Activated naive CD8-positive, alpha-beta T cell (primary cell): Measurements from ENCODE around the gene DENND5B.
"Not testable (repeated sequence)": the region's sequence is repeated elsewhere in the genome, so short reads cannot be mapped to it uniquely, and the experiment has no call there.

ENCODE experiments used
- H3K27ac Mint-ChIP-seq: one replicate; pipeline ENCODE4 v1.8.0; 2021; ENCODE audit warnings: mixed read lengths
- H3K27me3 Mint-ChIP-seq: one replicate; pipeline ENCODE4 v1.8.0; 2021; ENCODE audit warnings: mixed read lengths
- H3K36me3 Mint-ChIP-seq: one replicate; pipeline ENCODE4 v1.8.0; 2021; ENCODE audit warnings: mixed read lengths
- H3K4me1 Mint-ChIP-seq: one replicate; pipeline ENCODE4 v1.8.0; 2021; ENCODE audit warnings: low read depth, mixed read lengths
- H3K4me3 Mint-ChIP-seq: one replicate; pipeline ENCODE4 v1.8.0; 2021; ENCODE audit warnings: mild to moderate bottlenecking, mixed read lengths
- H3K9me3 Mint-ChIP-seq: one replicate; pipeline ENCODE4 v1.8.0; 2021; ENCODE audit warnings: low read depth, mixed read lengths

Gene DENND5B

GRCh38 chr12:31550590-31550989 is 40.3 kb downstream of the DENND5B start:
- H3K27me3 Mint-ChIP-seq, H3K4me1 Mint-ChIP-seq: not testable (repeated sequence)

DNA sequence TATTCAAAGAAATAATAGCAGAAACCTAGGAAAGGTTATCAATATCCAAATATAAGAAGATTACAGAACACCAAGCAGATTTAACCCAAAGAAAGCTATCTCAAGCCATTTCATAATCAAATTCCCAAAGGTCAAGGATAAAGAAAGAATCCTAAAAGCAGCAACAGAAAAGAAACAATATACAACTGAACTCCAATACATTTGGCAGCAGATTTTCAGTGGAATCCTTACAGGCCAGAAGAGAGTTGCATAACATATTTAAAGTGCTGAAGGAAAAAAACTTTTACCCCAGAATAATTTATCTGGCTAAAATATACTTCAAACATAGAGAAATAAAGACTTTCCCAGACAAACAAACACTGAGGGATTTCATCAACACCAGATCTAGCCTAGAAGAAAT is 54.3 kb downstream of the DENND5B start:
- Mint-ChIP-seq H3K4me1 (no peaks in the 10 kb centered on the region), H3K27me3 (peaks cover 4% of the 10 kb centered on the region)

More at GRCh38 chr12:31550590-31550989, 40.3 kb downstream of the DENND5B start:
- not testable (repeated sequence) for H3K27ac Mint-ChIP-seq, H3K9me3 Mint-ChIP-seq, H3K4me3 Mint-ChIP-seq, H3K36me3 Mint-ChIP-seq

GRCh38 chr12:31533470-31533869 is 57.5 kb downstream of the DENND5B start:
- Mint-ChIP-seq H3K4me3 (no peak overlapping the region), H3K36me3 (no peaks in the 10 kb centered on the region), H3K9me3 (no peaks in the 10 kb centered on the region), H3K4me1 (no peaks in the 10 kb centered on the region), H3K27ac (no peak overlapping the region), H3K27me3 (peaks cover 1% of the 10 kb centered on the region)

More for the DNA sequence above, 54.3 kb downstream of the DENND5B start:
- Mint-ChIP-seq H3K9me3 (no peaks in the 10 kb centered on the region), H3K4me3 (no peak overlapping the region), H3K36me3 (no peaks in the 10 kb centered on the region), H3K27ac (no peak overlapping the region)

- Mint-ChIP-seq H3K36me3 (no peaks in the 10 kb centered on the region), H3K4me3 (no peak overlapping the region), H3K9me3 (no peaks in the 10 kb centered on the region), H3K27me3 (peaks cover 4% of the 10 kb centered on the region), H3K4me1 (no peaks in the 10 kb centered on the region), H3K27ac (no peak overlapping the region)
Measured at GRCh38 chr12:31531893-31532292, 59.0 kb downstream of the DENND5B start.

DNA sequence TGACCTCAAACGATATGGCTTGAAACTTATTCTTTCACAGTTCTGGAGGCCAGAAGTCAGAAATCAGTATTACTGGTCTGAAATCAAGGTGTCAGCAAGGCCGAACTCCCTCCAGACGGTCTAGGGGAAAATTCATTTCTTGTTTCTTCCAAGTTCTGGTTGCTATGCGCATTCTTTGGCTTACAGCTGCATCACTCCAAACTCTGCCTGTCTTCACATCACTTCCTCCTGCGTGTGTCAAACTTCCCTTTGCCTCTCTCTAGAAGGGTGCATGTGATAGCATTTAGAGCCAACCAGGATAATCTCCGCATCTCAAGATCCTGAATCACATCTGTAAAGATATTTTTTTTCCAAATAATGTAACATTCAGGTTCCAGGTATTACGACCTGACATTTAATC is 62.8 kb downstream of the DENND5B start:
- Mint-ChIP-seq H3K4me1 (no peaks in the 10 kb centered on the region), H3K27ac (no peak overlapping the region), H3K4me3 (no peak overlapping the region), H3K9me3 (no peaks in the 10 kb centered on the region), H3K36me3 (no peaks in the 10 kb centered on the region), H3K27me3 (peaks cover 6% of the 10 kb centered on the region)

- H3K4me3 Mint-ChIP-seq = no peak overlapping the region
- no peaks in the 10 kb centered on the region for H3K9me3 Mint-ChIP-seq
- no peaks in the 10 kb centered on the region for H3K4me1 Mint-ChIP-seq
- H3K27ac Mint-ChIP-seq = no peak overlapping the region
- H3K27me3 Mint-ChIP-seq = peaks cover 6% of the 10 kb centered on the region
- no peaks in the 10 kb centered on the region for H3K36me3 Mint-ChIP-seq
Measured at GRCh38 chr12:31527083-31527482, 63.9 kb downstream of the DENND5B start.

GRCh38 chr12:31526158-31526546 is 64.8 kb downstream of the DENND5B start:
- no peak overlapping the region for H3K4me3 Mint-ChIP-seq
- H3K4me1 Mint-ChIP-seq = no peaks in the 10 kb centered on the region
- H3K9me3 Mint-ChIP-seq = no peaks in the 10 kb centered on the region
- no peaks in the 10 kb centered on the region for H3K36me3 Mint-ChIP-seq
- H3K27ac Mint-ChIP-seq = no peak overlapping the region
- H3K27me3 Mint-ChIP-seq = peaks cover 6% of the 10 kb centered on the region

- H3K36me3 Mint-ChIP-seq = no peaks in the 10 kb centered on the region
- H3K27ac Mint-ChIP-seq = no peak overlapping the region
- no peaks in the 10 kb centered on the region for H3K4me1 Mint-ChIP-seq
- H3K9me3 Mint-ChIP-seq = no peaks in the 10 kb centered on the region
- peaks cover 6% of the 10 kb centered on the region for H3K27me3 Mint-ChIP-seq
- no peak overlapping the region for H3K4me3 Mint-ChIP-seq
Measured at GRCh38 chr12:31525496-31526157, 65.3 kb downstream of the DENND5B start.

DNA sequence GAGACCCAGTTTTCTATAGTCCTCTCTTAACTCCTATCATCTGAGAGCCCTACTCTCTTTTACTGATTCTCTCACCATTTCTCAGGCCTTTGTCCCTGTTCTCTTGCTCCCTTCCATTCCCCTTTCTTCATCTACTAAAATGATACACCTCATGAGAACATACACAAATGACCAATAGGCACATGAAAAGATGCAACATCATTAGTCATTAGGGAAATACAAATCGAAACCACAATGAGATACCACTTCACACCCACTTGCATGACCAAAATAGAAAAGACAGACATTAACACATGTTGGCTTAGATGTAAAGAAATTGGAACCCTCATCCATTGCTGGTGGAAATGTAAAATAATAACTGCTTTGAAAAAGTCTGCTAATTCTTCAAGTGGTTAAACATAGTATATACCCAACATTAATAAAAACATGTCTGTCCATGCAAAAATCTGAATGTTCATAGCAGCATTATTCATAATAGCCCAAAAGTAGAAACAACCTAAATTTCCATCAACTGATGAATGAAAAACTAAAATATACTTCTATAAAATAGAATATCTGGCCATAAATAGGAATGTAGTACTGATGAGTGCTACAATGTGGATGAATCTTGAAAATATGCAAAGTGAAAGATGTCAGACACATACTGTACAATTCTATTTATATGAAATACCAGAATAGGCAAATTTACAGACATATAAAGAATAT is 66.0 kb downstream of the DENND5B start:
- H3K27ac Mint-ChIP-seq = no peak overlapping the region
- no peaks in the 10 kb centered on the region for H3K36me3 Mint-ChIP-seq
- no peaks in the 10 kb centered on the region for H3K9me3 Mint-ChIP-seq
- no peak overlapping the region for H3K4me3 Mint-ChIP-seq
- no peaks in the 10 kb centered on the region for H3K4me1 Mint-ChIP-seq
- H3K27me3 Mint-ChIP-seq = peaks cover 6% of the 10 kb centered on the region

- Mint-ChIP-seq H3K36me3 (no peaks in the 10 kb centered on the region), H3K9me3 (no peaks in the 10 kb centered on the region), H3K4me3 (no peak overlapping the region), H3K4me1 (no peaks in the 10 kb centered on the region), H3K27me3 (peaks cover 6% of the 10 kb centered on the region), H3K27ac (no peak overlapping the region)
Measured at GRCh38 chr12:31523306-31523705, 67.6 kb downstream of the DENND5B start.

- no peak overlapping the region for H3K27ac Mint-ChIP-seq
- H3K4me1 Mint-ChIP-seq = no peaks in the 10 kb centered on the region
- H3K4me3 Mint-ChIP-seq = no peak overlapping the region
- H3K36me3 Mint-ChIP-seq = no peaks in the 10 kb centered on the region
- no peaks in the 10 kb centered on the region for H3K9me3 Mint-ChIP-seq
- H3K27me3 Mint-ChIP-seq = peaks cover 6% of the 10 kb centered on the region
Measured at GRCh38 chr12:31522607-31523006, 68.3 kb downstream of the DENND5B start.

GRCh38 chr12:31521964-31522363 is 69.0 kb downstream of the DENND5B start:
- Mint-ChIP-seq H3K27ac (no peak overlapping the region), H3K9me3 (no peaks in the 10 kb centered on the region), H3K4me3 (no peak overlapping the region), H3K27me3 (peaks cover 4% of the 10 kb centered on the region), H3K4me1 (no peaks in the 10 kb centered on the region), H3K36me3 (no peaks in the 10 kb centered on the region)

DNA sequence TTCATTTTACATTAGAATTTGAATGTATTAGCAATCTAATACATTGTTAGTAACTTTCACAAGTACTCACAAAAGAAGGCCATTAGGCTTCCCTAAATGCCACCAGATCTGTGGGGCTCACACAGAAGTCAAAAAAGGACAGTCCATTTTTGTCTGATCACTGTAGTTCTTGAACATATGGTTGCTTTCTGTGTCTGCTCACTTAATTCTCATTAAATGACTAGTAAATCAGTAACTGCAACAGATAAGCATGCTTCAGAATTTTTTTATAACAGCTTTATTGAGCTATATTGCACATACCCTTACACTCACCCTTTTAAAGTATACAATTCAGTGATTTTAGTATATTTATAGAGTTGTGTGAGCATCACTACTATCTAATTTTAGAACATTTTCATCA is 71.4 kb downstream of the DENND5B start:
- Mint-ChIP-seq H3K9me3 (no peaks in the 10 kb centered on the region), H3K4me3 (no peak overlapping the region), H3K36me3 (no peaks in the 10 kb centered on the region), H3K27ac (no peak overlapping the region), H3K27me3 (no peaks in the 10 kb centered on the region), H3K4me1 (no peaks in the 10 kb centered on the region)

- no peaks in the 10 kb centered on the region for H3K9me3 Mint-ChIP-seq
- H3K4me1 Mint-ChIP-seq = no peaks in the 10 kb centered on the region
- H3K27me3 Mint-ChIP-seq = no peaks in the 10 kb centered on the region
- H3K36me3 Mint-ChIP-seq = no peaks in the 10 kb centered on the region
- H3K4me3 Mint-ChIP-seq = no peak overlapping the region
- no peak overlapping the region for H3K27ac Mint-ChIP-seq
Measured at GRCh38 chr12:31518680-31519227, 72.2 kb downstream of the DENND5B start.

- no peak overlapping the region for H3K4me3 Mint-ChIP-seq
- no peaks in the 10 kb centered on the region for H3K27me3 Mint-ChIP-seq
- H3K36me3 Mint-ChIP-seq = no peaks in the 10 kb centered on the region
- no peaks in the 10 kb centered on the region for H3K9me3 Mint-ChIP-seq
- no peaks in the 10 kb centered on the region for H3K4me1 Mint-ChIP-seq
- H3K27ac Mint-ChIP-seq = no peak overlapping the region
Measured at GRCh38 chr12:31517994-31518393, 72.9 kb downstream of the DENND5B start.
